Neural cell (in vitro differentiated cells): Measurements from ENCODE around the gene KRABD2.

Experiments used
- H2AFZ ChIP-seq: fragments of 200-600, 300-800 bp; sonication (generic), shearing (Covaris generic); 2 replicates; pipeline ENCODE4 v1.6.0; 2014; ENCODE audit warnings: low read depth, mild to moderate bottlenecking, antibody characterized with exemption, low read length, moderate library complexity
- H3F3A ChIP-seq: fragments of 200-600 bp; shearing (Covaris generic); 2 replicates; pipeline ENCODE4 v1.6.1; 2016; ENCODE audit warnings: mild to moderate bottlenecking, moderate library complexity, mixed read lengths, antibody characterized with exemption, low read length; ENCODE audit not compliant: insufficient read depth, poor library complexity, severe bottlenecking
- H3K27ac ChIP-seq: fragments of 200-600, 300-800 bp; sonication (generic), shearing (Covaris generic); 2 replicates; pipeline ENCODE4 v1.5.1; 2014; ENCODE audit warnings: mild to moderate bottlenecking, low read length, moderate library complexity
- H3K27me3 ChIP-seq: fragments of 300-800, 200-600 bp; sonication (generic), shearing (Covaris generic); 2 replicates; pipeline ENCODE4 v1.6.0; 2014; ENCODE audit warnings: mild to moderate bottlenecking, low read depth, low read length, moderate library complexity; ENCODE audit not compliant: insufficient read depth
- H3K36me3 ChIP-seq: fragments of 300-800, 200-600 bp; sonication (generic), shearing (Covaris generic); 2 replicates; pipeline ENCODE4 v1.5.1; 2014; ENCODE audit warnings: mild to moderate bottlenecking, antibody characterized with exemption, low read length, moderate library complexity; ENCODE audit not compliant: insufficient read depth
- H3K4me2 ChIP-seq: fragments of 300-800, 200-600 bp; sonication (generic), shearing (Covaris generic); 2 replicates; pipeline ENCODE4 v1.6.0; 2014; ENCODE audit warnings: mild to moderate bottlenecking, low read length
- H3K4me3 ChIP-seq: fragments of 300-800, 200-600 bp; sonication (generic), shearing (Covaris generic); 2 replicates; pipeline ENCODE4 v1.5.1; 2014; ENCODE audit warnings: mild to moderate bottlenecking, low read length, moderate library complexity
- H3K79me2 ChIP-seq: fragments of 200-600 bp; shearing (Covaris generic); replicated peaks from 2 replicates; pipeline ENCODE4 v1.6.0; 2014; ENCODE audit warnings: mild to moderate bottlenecking, low read length, moderate library complexity; ENCODE audit not compliant: insufficient read depth
- H3K9ac ChIP-seq: fragments of 300-800, 200-600 bp; sonication (generic), shearing (Covaris generic); 2 replicates; pipeline ENCODE4 v1.6.1; 2016; ENCODE audit warnings: mild to moderate bottlenecking, low read length, mixed read lengths
- H3K9me2 ChIP-seq: fragments of 200-600 bp; shearing (Covaris generic); 2 replicates; pipeline ENCODE4 v1.6.1; 2016; ENCODE audit warnings: mild to moderate bottlenecking, low read length, mixed read lengths; ENCODE audit not compliant: insufficient read depth
- H3K9me3 ChIP-seq: fragments of 200-600, 300-800 bp; sonication (generic), shearing (Covaris generic); 2 replicates; pipeline ENCODE4 v1.6.1; 2016; ENCODE audit warnings: mild to moderate bottlenecking, mixed run types, low read length, moderate library complexity, mixed read lengths
- H4K20me1 ChIP-seq: fragments of 200-600 bp; shearing (Covaris generic); 2 replicates; pipeline ENCODE4 v1.6.1; 2016; ENCODE audit warnings: mild to moderate bottlenecking, mixed run types; ENCODE audit not compliant: insufficient read depth
- EP300 ChIP-seq: fragments of 450-650 bp; conservative IDR thresholded peaks from 2 replicates; pipeline ENCODE4 v1.6.1; 2014; ENCODE audit warnings: antibody characterized with exemption, mild to moderate bottlenecking, moderate library complexity; ENCODE audit not compliant: poor library complexity, severe bottlenecking
- EZH2 ChIP-seq: fragments of 200-600, 300-800 bp; shearing (Covaris generic), sonication (generic); IDR thresholded peaks from 2 replicates; pipeline ENCODE4 v1.6.1; 2014; ENCODE audit warnings: antibody characterized with exemption, low read length, borderline replicate concordance, mild to moderate bottlenecking; ENCODE audit not compliant: insufficient read depth, poor library complexity, severe bottlenecking
- MXI1 ChIP-seq: fragments of 450-650 bp; conservative IDR thresholded peaks from 2 replicates; pipeline ENCODE4 v1.6.1; 2014; ENCODE audit warnings: antibody characterized with exemption, mild to moderate bottlenecking; ENCODE audit not compliant: poor library complexity, severe bottlenecking
- POLR2AphosphoS5 ChIP-seq: IDR thresholded peaks from 2 replicates; pipeline ENCODE4 v1.6.1; 2012
- RAD21 ChIP-seq: fragments of 450-650 bp; conservative IDR thresholded peaks from 2 replicates; pipeline ENCODE4 v1.6.1; 2014; ENCODE audit warnings: antibody characterized with exemption, mild to moderate bottlenecking, moderate library complexity
- SMC3 ChIP-seq: fragments of 450-650 bp; conservative IDR thresholded peaks from 2 replicates; pipeline ENCODE4 v1.6.1; 2014; ENCODE audit warnings: antibody characterized with exemption, mild to moderate bottlenecking, moderate library complexity; ENCODE audit not compliant: poor library complexity
- TAF1 ChIP-seq: IDR thresholded peaks from 2 replicates; pipeline ENCODE4 v1.6.1; 2012; ENCODE audit warnings: low read depth
- TF ChIP-seq, protein P1 (sequence below): fragments of 450-650 bp; IDR thresholded peaks from 2 replicates; pipeline ENCODE4 v1.5.1; 2014; ENCODE audit warnings: antibody characterized with exemption, mild to moderate bottlenecking, moderate library complexity; ENCODE audit not compliant: poor library complexity, severe bottlenecking
- TF ChIP-seq, protein P2 (sequence below): IDR thresholded peaks from 2 replicates; pipeline ENCODE4 v1.6.1; 2012; ENCODE audit warnings: borderline replicate concordance

Gene KRABD2

DNA sequence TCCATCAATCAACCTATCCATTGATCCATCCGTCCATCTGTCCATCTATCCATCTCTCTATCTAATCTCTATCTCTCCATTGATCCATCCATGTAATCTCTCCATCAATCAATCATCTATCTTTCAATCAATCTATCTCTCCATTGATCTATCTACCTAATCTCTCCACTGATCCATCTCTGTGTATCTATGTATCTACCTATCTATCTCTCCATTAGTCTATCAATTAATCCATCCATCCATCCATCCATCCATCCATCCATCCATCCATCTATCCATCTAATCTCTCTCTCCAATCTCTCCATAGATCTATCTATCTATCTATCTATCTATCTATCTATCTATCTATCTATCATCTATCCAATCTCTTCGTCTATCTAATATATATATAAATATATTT lies 24.6 kb upstream of the KRABD2 start:
- Histone ChIP-seq H2AFZ (no peak overlapping the region), H3K79me2 (no peaks in the 10 kb centered on the region), H4K20me1 (no peaks in the 10 kb centered on the region), H3K9me2 (no peaks in the 10 kb centered on the region), H3K9me3 (no peaks in the 10 kb centered on the region), H3F3A (no peaks in the 10 kb centered on the region), H3K4me2 (no peak overlapping the region), H3K9ac (no peak overlapping the region), H3K27me3 (no peaks in the 10 kb centered on the region), H3K36me3 (no peaks in the 10 kb centered on the region), H3K27ac (no peak overlapping the region), H3K4me3 (no peak overlapping the region)
- TF ChIP-seq EZH2 (no peak), RAD21 (no peak), SMC3 (no peak), TAF1 (no peak), EP300 (no peak), POLR2AphosphoS5 (no peak), MXI1 (no peak)
- TF ChIP-seq, protein P1, sequence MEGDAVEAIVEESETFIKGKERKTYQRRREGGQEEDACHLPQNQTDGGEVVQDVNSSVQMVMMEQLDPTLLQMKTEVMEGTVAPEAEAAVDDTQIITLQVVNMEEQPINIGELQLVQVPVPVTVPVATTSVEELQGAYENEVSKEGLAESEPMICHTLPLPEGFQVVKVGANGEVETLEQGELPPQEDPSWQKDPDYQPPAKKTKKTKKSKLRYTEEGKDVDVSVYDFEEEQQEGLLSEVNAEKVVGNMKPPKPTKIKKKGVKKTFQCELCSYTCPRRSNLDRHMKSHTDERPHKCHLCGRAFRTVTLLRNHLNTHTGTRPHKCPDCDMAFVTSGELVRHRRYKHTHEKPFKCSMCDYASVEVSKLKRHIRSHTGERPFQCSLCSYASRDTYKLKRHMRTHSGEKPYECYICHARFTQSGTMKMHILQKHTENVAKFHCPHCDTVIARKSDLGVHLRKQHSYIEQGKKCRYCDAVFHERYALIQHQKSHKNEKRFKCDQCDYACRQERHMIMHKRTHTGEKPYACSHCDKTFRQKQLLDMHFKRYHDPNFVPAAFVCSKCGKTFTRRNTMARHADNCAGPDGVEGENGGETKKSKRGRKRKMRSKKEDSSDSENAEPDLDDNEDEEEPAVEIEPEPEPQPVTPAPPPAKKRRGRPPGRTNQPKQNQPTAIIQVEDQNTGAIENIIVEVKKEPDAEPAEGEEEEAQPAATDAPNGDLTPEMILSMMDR: no peak
- TF ChIP-seq, protein P2, sequence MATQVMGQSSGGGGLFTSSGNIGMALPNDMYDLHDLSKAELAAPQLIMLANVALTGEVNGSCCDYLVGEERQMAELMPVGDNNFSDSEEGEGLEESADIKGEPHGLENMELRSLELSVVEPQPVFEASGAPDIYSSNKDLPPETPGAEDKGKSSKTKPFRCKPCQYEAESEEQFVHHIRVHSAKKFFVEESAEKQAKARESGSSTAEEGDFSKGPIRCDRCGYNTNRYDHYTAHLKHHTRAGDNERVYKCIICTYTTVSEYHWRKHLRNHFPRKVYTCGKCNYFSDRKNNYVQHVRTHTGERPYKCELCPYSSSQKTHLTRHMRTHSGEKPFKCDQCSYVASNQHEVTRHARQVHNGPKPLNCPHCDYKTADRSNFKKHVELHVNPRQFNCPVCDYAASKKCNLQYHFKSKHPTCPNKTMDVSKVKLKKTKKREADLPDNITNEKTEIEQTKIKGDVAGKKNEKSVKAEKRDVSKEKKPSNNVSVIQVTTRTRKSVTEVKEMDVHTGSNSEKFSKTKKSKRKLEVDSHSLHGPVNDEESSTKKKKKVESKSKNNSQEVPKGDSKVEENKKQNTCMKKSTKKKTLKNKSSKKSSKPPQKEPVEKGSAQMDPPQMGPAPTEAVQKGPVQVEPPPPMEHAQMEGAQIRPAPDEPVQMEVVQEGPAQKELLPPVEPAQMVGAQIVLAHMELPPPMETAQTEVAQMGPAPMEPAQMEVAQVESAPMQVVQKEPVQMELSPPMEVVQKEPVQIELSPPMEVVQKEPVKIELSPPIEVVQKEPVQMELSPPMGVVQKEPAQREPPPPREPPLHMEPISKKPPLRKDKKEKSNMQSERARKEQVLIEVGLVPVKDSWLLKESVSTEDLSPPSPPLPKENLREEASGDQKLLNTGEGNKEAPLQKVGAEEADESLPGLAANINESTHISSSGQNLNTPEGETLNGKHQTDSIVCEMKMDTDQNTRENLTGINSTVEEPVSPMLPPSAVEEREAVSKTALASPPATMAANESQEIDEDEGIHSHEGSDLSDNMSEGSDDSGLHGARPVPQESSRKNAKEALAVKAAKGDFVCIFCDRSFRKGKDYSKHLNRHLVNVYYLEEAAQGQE: no peak

DNA sequence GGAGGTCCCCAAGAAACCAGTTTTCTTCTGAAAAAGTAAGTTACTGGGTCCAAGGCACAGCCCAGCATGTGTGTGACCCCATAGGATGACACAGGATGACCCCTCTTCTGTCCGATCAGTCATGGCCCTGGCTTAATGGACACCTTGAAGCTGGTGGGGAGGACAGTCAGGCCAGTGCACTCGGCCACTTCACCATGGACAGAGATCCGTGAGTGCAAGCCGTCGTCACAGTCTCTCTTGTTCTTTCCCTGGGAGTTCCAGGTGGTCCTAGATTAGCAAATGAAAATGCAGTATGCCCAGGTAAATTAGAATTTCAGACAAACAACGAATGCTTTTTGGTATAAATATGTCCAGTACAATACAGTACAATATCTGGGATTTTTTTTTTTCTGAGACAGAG lies 22.5 kb upstream of the KRABD2 start:
- H3K36me3 ChIP-seq: no peaks in the 10 kb centered on the region

More for the DNA sequence above, 22.5 kb upstream of the KRABD2 start:
- H3K4me3 ChIP-seq: no peak overlapping the region
- no peaks in the 10 kb centered on the region for H4K20me1 ChIP-seq
- H3K9ac ChIP-seq: no peak overlapping the region
- H3K9me3 ChIP-seq: no peaks in the 10 kb centered on the region
- no peak overlapping the region for H2AFZ ChIP-seq
- H3K79me2 ChIP-seq: no peaks in the 10 kb centered on the region
- H3K4me2 ChIP-seq: no peak overlapping the region
- no peak overlapping the region for H3K27ac ChIP-seq
- H3F3A ChIP-seq: no peaks in the 10 kb centered on the region
- TF ChIP-seq SMC3 (no peak), POLR2AphosphoS5 (no peak), TAF1 (no peak), EP300 (no peak), MXI1 (no peak), EZH2 (no peak)
- TF ChIP-seq, protein P2: no peak
- TF ChIP-seq, protein P1: no peak
- H3K9me2 ChIP-seq: no peaks in the 10 kb centered on the region
- no peaks in the 10 kb centered on the region for H3K27me3 ChIP-seq
